Stimulated activated CD8-positive, alpha-beta memory T cell treated with anti-CD3 and anti-CD28 coated beads, Interleukin-15, amount 100 ng/mL, for 4 hours (primary cell): ENCODE data around the gene ZC3H7A.
"Not testable (repeated sequence)": the region's sequence is repeated elsewhere in the genome, so short reads cannot be mapped to it uniquely, and the experiment has no call there.

Experiments
- DNase-seq, 2 donors: peaks; one replicate each; pipeline ENCODE4 v3.0.0-alpha.2; 2020; ENCODE audit warnings: low read depth in 2 of 2

Gene ZC3H7A

GRCh38 chr16:11797166-11797956 lies at the start of gene ZC3H7A:
TSS of gene ZC3H7A (minus strand) at chr16:11797258. CDS start at chr16:11782354, 14,904 bp downstream.
- DNase-seq: peak; percentile 84 to 90

GRCh38 chr16:11844499-11844898 lies 47.4 kb upstream of the ZC3H7A start:
- no peak for DNase-seq

- no peak for DNase-seq
Measured at GRCh38 chr16:11843861-11844260, 46.8 kb upstream of the ZC3H7A start.

GRCh38 chr16:11843206-11843605 lies 46.1 kb upstream of the ZC3H7A start:
- DNase-seq: no peak

GRCh38 chr16:11841026-11841425 lies 44.0 kb upstream of the ZC3H7A start:
- DNase-seq: no peak

GRCh38 chr16:11836650-11837244 lies 39.7 kb upstream of the ZC3H7A start:
- no peak for DNase-seq

GRCh38 chr16:11835891-11836649 lies 39.0 kb upstream of the ZC3H7A start:
- DNase-seq: no peak

- no peak for DNase-seq
Measured at GRCh38 chr16:11835309-11835708, 38.3 kb upstream of the ZC3H7A start.

GRCh38 chr16:11833951-11834695 lies 37.1 kb upstream of the ZC3H7A start:
- DNase-seq: no peak

- no peak for DNase-seq
Measured at GRCh38 chr16:11828696-11829095, 31.6 kb upstream of the ZC3H7A start.

GRCh38 chr16:11825520-11826165 lies 28.6 kb upstream of the ZC3H7A start:
- DNase-seq: not testable (repeated sequence)

- DNase-seq: no peak
Measured at GRCh38 chr16:11824362-11824761, 27.3 kb upstream of the ZC3H7A start.

GRCh38 chr16:11823645-11824044 lies 26.6 kb upstream of the ZC3H7A start:
- not testable (repeated sequence) for DNase-seq

GRCh38 chr16:11819798-11820197 lies 22.7 kb upstream of the ZC3H7A start:
- DNase-seq: no peak

GRCh38 chr16:11818970-11819369 lies 21.9 kb upstream of the ZC3H7A start:
- not testable (repeated sequence) for DNase-seq

GRCh38 chr16:11816123-11816522 lies 19.1 kb upstream of the ZC3H7A start:
- no peak for DNase-seq

GRCh38 chr16:11814800-11815199 lies 17.7 kb upstream of the ZC3H7A start:
- DNase-seq: not testable (repeated sequence)

GRCh38 chr16:11806721-11807120 lies 9.7 kb upstream of the ZC3H7A start:
- DNase-seq: no peak

GRCh38 chr16:11805556-11805955 lies 8.5 kb upstream of the ZC3H7A start:
- DNase-seq: no peak

- DNase-seq: no peak
Measured at GRCh38 chr16:11801481-11802021, 4.5 kb upstream of the ZC3H7A start.

GRCh38 chr16:11800382-11800718 lies 3.3 kb upstream of the ZC3H7A start:
- DNase-seq: no peak
